Putamen (tissue), 1 donor: ENCODE data around the gene GPRASP3.
"Not testable (repeated sequence)": the region's sequence is repeated elsewhere in the genome, so short reads cannot be mapped to it uniquely, and the experiment has no call there.

Source experiments
- DNase-seq: peaks from one replicate; pipeline ENCODE4 v3.0.0-alpha.2; 2016; ENCODE audit warnings: low spot score

Gene GPRASP3, protein sequence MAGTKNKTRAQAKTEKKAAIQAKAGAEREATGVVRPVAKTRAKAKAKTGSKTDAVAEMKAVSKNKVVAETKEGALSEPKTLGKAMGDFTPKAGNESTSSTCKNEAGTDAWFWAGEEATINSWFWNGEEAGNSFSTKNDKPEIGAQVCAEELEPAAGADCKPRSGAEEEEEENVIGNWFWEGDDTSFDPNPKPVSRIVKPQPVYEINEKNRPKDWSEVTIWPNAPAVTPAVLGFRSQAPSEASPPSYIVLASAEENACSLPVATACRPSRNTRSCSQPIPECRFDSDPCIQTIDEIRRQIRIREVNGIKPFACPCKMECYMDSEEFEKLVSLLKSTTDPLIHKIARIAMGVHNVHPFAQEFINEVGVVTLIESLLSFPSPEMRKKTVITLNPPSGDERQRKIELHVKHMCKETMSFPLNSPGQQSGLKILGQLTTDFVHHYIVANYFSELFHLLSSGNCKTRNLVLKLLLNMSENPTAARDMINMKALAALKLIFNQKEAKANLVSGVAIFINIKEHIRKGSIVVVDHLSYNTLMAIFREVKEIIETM

DNA sequence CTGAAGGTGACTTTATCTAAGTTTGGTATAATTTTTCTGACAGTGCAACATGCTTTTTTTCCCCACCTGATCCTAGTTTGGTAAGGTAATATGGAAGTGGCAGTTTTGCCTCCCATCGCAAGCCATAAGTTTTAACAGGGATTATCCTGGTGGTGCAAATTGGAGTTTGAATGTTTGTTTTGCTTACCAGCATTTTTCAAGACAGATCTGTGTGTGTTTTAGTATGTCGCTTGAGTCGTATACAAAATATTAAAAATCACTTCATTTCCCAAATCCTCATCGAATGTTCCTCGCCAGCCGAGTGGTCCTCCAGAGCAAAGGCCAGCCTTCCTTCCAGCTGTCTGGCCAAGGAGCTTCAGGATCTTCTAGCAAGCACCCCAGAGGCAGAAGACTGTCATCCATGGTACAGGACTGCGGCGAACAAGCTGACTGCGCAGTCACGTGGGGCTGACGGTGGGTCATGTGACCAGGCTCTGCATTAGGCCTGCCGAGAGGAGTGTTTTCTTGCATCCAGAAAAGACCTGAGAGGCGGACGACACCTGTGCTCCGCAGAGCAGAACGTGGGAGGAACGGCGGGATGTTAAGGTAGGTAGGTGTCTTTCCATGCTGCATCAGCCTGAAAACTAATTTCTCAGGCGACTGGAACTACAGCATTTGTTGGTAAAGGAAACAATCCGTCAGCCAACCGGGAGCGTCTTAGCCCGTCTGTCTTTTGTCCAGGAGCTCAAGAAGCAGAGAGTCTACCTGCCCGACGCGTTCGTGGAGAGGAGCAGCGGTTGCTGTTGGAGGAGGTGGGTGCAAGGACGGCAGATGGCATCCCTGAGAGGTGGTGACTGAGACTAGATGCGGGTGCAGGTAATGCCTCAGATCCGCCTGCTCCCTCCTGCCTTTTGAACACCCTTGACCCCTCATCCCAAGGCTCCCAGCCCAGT, at the start of gene GPRASP3:
TSS of gene GPRASP3 (plus strand) at position 507 of the 932 bp plus-strand sequence. CDS start 28,253 bp downstream, outside the sequence.
- DNase-seq: peak; percentile 85

DNA sequence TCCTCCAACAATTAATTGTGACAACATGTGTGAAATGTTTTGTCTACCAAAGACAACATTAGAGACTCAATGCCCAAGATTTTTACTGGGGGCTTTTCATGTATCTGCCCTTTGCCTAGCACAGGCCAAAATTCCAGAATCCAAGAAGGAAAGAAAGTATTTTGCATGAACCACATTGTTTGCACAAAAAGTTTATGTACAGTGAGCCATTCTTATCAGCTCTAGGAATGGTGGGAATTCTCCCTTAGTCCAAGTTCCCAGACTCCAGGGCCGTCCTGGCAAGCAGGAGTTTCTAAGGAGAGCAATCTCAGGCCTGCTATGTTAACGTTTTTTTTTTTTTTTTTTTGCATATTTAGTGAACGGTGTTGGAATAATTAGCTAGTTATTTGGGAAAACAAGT, 47.7 kb upstream of the GPRASP3 start:
- DNase-seq: no peak

DNA sequence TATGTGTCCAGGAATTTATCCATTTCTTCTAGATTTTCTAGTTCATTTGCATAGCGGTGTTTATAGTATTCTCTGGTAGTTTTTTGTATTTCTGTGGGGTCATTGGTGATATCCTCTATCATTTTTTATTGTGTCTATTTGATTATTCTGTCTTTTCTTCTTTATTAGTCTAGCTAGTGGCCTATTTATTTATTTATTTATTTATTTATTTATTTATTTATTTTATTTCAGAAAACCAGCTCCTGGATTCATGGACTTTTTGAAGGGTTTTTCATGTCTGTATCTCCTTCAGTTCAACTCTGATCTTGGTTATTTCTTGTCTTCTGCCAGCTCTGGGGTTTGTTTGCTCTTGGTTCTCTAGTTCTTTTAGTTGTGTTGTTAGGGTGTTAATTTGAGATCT, 43.1 kb upstream of the GPRASP3 start:
- not testable (repeated sequence) for DNase-seq

DNA sequence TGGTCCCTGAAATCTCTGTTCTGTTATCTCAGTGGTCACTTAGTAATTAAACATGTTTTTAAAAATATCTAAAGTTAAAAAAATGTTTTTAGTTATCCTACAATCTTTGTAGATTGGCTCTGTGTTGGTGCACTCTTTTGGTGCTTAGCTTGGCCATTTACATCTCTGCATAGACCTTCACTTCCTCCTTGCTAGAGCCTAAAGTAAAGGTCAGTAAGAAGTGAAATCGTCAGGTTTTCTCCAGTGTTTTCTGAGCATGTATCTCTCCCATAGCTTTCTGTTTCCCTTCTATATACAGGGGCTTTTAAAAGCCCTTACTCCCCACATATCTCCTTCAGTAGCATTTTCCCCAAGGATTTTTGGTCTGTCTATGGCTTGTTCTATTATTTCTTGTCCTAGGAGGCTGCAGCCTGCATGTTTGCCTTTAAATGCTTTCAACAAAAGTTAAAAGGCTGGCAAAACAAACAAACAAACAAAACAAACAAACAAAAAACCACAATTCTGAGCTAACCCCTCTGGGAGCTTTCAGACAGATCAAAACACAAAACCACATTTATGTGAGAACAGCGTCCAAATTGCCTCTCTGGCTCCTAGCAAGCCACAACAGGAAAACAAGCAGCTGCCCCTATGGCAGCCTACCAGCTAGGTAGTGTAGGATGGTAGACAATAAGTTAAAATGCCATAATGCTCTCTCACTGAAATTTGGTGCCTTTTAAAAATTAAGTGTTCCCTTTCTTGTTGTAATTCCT, 35.6 kb upstream of the GPRASP3 start:
- no peak for DNase-seq

DNA sequence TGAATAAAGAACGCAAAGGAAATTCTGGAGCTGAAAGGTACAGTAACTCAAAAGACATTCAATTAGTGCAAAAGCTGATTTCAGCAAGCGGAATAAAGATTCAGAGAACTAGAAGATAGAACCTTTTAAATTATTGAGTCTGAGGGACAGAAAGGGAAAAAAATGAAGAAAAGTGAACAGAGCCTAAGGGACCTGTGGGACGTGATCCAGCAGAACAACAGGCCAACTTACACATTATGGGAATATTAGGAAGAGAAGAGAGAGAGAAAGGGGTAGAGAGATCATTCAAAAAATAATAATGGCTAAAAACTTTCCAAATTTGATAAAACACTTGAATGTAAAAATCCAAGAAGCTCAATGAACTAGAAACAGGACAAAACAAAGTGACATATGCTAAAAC, 25.8 kb upstream of the GPRASP3 start:
- DNase-seq: no peak

DNA sequence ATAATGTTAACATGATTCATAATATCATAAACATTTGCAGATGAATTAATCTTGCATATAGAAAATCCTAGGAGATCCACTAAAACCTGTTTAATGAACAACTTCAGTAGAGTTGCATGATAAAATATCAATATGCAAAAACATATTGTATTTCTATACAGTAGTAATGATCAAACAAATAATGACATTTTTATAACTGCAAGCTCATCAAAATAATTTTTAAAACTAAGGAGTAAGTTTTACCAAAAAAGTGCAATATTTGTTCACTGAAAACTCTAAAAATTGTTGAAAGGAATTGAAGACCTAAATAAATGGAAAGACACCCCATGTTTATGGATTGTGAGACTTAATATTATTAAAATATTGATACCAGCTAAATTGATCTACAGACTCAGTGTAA, 24.2 kb upstream of the GPRASP3 start:
- no peak for DNase-seq

DNA sequence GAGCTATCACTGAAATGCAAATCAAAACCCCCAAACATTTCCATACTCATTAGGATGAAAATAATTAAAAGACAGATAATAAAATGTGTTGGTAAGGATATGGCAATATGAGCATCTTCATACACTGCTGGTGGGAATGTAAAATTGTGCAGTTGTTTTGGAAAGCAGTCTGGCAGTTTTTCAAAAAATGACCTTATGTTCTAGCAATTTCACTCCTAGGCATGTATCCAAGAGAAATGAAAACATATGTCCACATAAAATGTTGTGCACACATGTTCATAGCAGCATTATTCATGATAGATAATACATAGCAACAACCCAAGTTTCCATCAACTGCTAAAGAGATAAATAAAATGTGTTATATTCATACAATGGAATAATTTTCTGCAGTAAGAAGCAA, 23.0 kb upstream of the GPRASP3 start:
- no peak for DNase-seq

DNA sequence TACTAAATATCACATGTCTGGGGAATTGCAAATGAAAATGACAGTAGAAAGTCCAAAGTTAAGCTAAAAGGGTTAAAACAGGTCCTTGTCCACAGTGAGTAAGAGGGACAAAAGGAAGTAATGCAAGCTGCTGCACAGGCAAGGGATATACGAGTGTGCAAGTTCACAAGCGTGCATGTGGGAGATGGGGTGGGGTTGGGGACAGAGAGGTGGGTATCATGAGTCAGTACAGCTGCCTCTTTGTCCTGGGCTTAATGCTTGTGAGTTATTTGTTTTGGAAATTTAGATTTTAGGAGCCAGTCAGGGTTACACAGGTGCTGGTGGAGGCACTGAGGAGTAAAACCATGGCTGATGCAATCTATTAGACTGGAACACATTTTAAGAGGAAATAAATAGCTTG, 11.6 kb upstream of the GPRASP3 start:
- no peak for DNase-seq

DNA sequence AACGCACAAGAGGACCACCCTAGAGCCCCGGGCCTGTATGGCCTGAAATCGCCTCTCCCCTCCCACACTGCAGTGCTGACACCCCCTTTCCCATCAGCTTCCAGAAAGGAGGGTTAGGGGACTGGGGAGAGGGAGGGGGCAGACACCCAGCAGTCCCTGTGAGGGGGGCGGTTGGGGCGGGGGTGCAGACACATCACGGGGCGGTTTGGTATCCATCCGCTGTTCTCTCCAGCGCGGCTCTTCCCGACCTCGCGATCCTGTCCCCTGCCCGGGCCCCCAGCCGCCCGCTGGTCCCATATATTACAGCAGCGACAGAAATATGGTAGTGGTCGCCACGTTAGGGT, 8.7 kb upstream of the GPRASP3 start:
- no peak for DNase-seq

DNA sequence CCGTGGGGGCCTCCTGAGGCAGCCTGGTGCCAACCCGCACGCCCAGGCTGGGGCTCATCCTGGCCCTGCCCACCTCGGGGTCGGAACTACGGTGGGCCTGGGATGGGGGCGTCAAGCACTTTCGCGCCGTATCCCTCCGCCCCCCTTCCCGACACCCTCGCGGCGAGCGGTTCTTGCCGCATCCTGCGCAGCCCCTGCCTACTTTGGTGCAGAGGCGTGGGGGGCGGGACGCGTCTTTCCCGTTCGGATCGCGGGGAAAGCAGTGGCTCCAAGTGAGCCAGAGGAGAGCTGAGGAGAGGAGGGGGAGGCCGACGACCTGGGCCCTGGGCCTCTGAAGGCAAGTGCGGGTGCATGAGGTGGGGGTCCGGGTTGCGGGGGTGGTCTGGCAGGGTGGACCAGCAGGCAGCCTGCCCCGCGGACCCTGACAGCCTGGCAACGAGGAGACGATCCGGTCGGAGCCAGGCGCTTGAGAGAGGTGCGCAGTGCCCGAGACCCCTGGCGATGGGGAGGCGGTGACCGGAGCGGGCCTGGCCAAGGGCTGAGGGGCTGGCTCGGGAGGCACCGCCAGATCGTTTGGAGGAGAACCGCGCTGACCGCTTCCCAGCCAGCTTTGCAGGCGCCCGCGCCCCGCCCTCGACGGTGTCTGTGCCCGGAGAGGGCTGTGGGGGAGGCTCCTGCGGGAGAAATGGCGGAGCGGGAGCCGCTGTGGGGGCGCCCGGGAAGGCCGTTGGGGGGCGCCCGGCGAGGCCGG, 8.2 kb upstream of the GPRASP3 start, which contains the start of gene GPRASP2:
TSS of gene GPRASP2 (plus strand) at position 233 of the 751 bp plus-strand sequence. CDS start 2,422 bp downstream, outside the sequence.
- peak; percentile 21 for DNase-seq

DNA sequence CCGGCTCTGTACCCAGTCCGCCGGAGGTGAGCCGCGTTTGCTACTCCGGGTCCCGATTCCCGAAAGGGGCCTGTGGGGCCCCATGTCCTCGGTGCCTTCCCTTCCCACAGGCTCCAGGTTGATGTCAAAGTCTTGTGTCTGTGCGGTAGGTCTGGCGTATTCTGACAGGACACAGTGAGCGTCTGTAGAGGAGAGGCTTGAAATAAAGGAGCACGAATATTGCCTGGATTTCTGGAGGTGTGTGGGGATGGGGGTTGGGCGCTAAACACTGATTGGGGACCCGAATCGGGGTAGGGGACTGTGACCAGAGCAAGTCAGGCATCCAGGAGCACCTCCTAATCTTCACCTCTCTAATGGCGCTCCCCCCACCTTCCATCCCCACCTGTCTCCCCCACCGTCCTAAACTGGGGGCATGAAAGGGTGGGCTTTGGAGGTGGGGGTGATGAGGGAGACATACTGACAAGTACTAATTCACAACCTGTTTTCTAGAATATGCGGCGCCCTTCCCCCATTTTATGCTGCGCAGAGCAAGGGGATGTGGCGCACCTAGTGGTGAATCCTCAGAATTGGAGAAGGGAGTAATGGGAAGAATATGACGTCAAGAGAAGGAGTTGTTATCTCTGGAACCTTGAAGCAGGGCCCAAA, 7.4 kb upstream of the GPRASP3 start:
- peak; percentile 63 for DNase-seq

DNA sequence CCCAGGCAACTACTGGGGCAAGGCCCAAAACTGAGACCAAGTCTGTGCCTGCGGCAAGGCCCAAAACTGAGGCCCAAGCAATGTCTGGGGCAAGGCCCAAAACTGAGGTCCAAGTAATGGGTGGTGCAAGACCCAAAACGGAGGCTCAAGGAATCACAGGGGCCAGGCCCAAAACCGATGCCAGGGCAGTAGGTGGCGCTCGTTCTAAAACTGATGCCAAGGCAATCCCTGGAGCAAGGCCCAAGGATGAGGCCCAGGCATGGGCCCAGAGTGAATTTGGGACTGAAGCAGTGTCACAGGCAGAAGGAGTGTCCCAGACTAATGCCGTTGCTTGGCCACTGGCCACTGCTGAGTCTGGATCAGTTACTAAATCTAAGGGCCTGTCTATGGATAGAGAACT, 5.5 kb upstream of the GPRASP3 start:
- DNase-seq: no peak

DNA sequence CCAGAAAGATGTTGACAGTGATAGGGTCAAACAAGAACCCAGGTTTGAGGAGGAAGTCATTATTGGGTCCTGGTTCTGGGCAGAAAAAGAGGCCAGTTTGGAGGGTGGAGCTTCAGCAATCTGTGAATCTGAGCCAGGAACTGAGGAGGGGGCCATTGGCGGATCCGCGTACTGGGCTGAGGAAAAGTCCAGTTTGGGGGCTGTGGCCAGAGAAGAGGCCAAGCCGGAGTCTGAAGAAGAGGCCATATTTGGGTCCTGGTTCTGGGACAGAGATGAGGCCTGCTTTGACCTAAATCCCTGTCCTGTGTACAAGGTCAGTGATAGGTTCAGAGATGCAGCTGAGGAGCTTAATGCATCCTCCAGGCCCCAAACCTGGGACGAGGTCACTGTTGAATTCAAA, 4.6 kb upstream of the GPRASP3 start:
- no peak for DNase-seq

DNA sequence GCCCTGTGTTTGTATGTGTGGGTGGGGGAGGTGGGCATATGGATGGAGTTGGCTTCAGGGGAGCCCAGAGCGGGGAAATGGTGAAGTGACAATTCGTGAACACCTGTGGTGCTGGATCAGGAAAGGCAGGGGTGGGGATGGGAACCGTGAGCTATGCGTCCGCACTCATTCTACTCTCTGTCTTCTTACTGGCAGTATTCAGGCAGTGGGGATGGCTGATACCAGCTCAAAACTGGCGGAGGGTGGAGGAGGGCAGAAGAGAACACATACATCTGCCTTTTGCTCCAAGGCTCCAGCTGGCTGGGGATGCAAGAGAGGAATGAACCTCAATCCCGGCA, 595 bp downstream of the GPRASP3 start:
- DNase-seq: not testable (repeated sequence)

DNA sequence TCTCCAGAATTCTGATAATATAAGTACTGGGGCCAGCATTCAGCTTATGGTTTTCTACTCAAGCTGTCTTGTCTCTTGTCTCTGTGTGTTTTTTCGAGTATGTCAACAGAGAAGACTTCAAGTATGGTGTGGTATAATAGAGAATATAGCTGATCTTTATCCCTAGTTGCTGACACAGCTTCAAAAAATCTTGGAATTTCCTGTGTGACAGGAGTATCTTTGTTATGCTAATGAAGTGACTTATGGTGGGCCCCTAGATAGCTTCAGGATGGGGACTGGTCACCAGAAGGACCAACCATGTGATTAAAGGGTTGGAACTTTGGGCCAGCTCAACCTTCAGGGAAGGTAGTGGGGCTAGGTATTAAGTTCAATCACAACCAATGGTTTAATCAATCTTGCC, 2.9 kb downstream of the GPRASP3 start:
- no peak for DNase-seq

DNA sequence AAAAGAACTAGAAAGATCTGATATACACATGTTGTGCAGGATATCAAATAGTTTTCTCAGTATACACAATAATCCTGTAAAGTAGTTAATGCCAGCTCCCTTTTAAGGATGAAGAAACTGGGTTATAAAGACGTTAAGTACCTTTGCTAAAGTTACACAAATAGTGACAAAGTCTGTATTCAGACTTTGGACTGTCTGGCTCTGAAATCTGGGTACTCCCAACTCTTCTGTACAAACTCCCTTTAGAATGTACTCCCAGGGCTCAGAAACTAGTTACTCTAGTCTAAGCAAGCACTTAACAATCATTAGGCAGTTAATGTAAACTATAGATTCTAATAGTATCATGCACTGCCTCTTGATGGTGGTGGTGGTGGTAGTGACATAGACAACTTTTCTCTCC, 7.2 kb downstream of the GPRASP3 start:
- no peak for DNase-seq

DNA sequence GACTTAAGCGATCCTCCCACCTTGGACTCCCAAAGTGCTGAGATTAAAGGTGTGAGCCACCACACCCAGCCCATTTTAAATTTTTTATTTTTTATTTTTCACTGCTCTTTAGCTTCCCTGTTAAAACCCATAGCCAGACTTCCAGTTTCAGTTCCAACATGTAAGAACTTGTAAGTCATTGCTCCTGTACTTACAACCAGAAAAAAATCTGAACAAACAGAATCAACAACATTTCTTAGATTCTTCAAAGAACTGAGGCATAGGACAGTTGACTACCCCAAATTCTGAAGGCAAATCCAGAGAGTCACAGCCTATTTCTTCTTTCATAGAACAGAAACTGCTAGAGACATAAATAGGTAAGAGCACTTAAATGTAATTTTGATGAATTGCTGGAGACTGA, 8.1 kb downstream of the GPRASP3 start:
- DNase-seq: no peak

DNA sequence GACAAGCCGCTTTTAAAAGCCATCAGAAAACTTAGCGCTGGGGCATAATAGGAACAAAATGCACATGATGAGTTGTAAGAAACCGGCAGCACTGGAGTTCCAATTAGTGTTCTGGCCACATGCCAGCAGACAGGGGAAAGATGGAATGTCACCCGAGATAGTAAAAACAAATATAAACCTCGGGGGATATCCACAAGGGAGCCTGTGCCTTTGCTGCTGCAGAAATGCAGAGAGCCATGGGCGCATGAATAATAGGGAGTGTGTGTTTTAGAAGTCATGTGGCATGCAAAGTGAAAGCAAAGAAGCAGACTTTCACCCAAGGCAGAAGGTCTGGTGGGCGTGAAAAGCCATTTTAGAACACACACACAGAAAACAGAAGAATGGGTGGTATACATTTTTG, 19.1 kb downstream of the GPRASP3 start:
- DNase-seq: no peak

DNA sequence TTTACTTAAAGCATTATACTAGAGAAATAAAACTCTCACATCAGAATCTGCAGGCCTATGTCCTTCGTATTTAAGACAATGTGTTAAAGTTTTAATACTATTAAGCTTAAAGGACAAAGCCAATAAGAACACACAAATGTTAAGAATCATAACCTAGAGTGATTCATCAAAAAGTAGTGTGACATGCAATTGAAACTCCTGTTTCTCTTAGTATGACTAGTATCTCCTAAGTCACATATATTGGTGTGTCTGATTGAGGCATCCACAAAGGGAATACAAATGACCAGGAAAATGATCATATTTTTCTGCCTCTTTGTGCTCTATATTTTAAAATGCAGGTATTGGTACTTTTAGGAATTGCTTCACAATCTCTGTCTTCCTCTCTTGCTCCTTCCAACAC, 23.8 kb downstream of the GPRASP3 start:
- no peak for DNase-seq

DNA sequence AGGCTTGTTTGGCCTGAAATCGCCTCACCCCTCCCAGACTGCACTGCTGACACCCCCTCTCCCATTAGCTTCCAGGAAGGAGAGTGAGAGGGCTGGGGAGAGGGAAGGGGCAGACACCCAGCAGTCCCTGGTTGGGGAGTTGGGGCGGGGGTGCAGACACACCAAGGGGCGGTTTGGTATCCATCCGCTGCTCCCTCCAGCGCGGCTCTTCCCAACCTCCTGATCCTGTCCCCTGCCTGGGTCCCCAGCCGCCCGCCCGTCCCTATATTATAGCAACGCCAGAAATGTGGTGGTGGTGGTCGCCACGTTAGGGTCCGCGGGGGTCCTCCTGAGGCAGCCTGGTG, 24.9 kb downstream of the GPRASP3 start:
- DNase-seq: no peak
